HCT116 (cell line): ENCODE results near the gene SIVA1. TPM values are rescaled to one million over a fixed set of nuclear protein-coding genes. Genes with fewer than 3 reads are reported as not detected.

Experiments used
- ATAC-seq: fragments of 200-7000 bp; cut with Tn5 transposase; 2 replicates; pipeline ENCODE4 v1.9.1; 2020; ENCODE audit warnings: mild to moderate bottlenecking, moderate library complexity
- BruUV-seq: library from RNA; stranded (reverse); fragments of 400-500 nt; replicated peaks from 2 replicates; lab custom pipeline; 2021; lab: Mats Ljungman, UMichigan
- CTCF ChIA-PET: fragments of 300-600 bp; sonication (Branson Sonifier 250); formaldehyde crosslinking; loops from one replicate; lab custom pipeline; 2021; ENCODE audit warnings: antibody characterized with exemption; lab: Charles Lee
- POLR2A ChIA-PET: fragments of 300-600, 350-600 bp; sonication (Branson Sonifier 250); formaldehyde crosslinking; loops from one replicate; lab custom pipeline; 2021; ENCODE audit warnings: antibody characterized with exemption; lab: Charles Lee
- RAD21 ChIA-PET, 2 experiments: fragments of 300-600 bp; sonication (Branson Sonifier 250); formaldehyde crosslinking; loops; one replicate each; lab custom pipeline; 2023; ENCODE audit warnings: low total read pairs in 2 of 2; ENCODE audit not compliant: uncharacterized antibody in 2 of 2, unreplicated experiment in 2 of 2, low non-redundant PET in 1 of 2; lab: Charles Lee
- DNase-seq: peaks from one replicate; pipeline ENCODE4 v3.0.0-alpha.2; 2010; ENCODE audit warnings: low read depth, low spot score
- H2AFZ ChIP-seq: fragments of 200-600 bp; shearing (Covaris generic), sonication (generic); 2 replicates; pipeline ENCODE4 v1.6.1; 2017; ENCODE audit warnings: low read depth, mixed run types, mixed read lengths, antibody characterized with exemption, low read length; ENCODE audit not compliant: poor library complexity, severe bottlenecking
- H3K27ac ChIP-seq: 2 replicates; pipeline ENCODE4 v1.5.1; 2012; ENCODE audit warnings: low read depth, low read length
- H3K27me3 ChIP-seq: fragments of 200-600 bp; sonication (generic); 2 replicates; pipeline ENCODE4 v1.6.1; 2016; ENCODE audit warnings: mixed run types, low read length, mixed read lengths; ENCODE audit not compliant: insufficient read depth
- H3K36me3 ChIP-seq, 2 experiments: fragments of 200-500 bp in 1 of 2; fragments of 200-600 bp in 1 of 2; sonication (Bioruptor generic) in 1 of 2; sonication (generic) in 1 of 2; 2 replicates each; pipeline versions ENCODE4 v1.5.1 to v1.6.1; 2014 to 2016; ENCODE audit warnings: low read length in 2 of 2, inconsistent platforms in 1 of 2, mixed read lengths in 1 of 2, mixed run types in 1 of 2; ENCODE audit not compliant: insufficient read depth in 2 of 2, control insufficient read depth in 1 of 2
- H3K4me1 ChIP-seq, 2 experiments: fragments of 200-600 bp in 1 of 2; sonication (generic) in 1 of 2; 2 replicates each; pipeline versions ENCODE4 v1.5.1 to v1.6.1; 2012 to 2017; ENCODE audit warnings: low read length in 2 of 2, inconsistent platforms in 1 of 2, mild to moderate bottlenecking in 1 of 2, mixed read lengths in 1 of 2, mixed run types in 1 of 2, moderate library complexity in 1 of 2; ENCODE audit not compliant: insufficient read depth in 2 of 2, control insufficient read depth in 1 of 2
- H3K4me2 ChIP-seq: fragments of 200-600 bp; sonication (generic); 2 replicates; pipeline ENCODE4 v1.6.1; 2017; ENCODE audit warnings: mixed run types, low read length, mixed read lengths
- H3K4me3 ChIP-seq, 2 experiments: fragments of 200-600 bp in 1 of 2; sonication (generic) in 1 of 2; replicated peaks in 1 of 2; 2 replicates each; pipeline ENCODE4 v1.5.1; 2011 to 2016; ENCODE audit warnings: low read length in 2 of 2, control low read depth in 1 of 2, low read depth in 1 of 2, mild to moderate bottlenecking in 1 of 2, mixed read lengths in 1 of 2, mixed run types in 1 of 2
- H3K79me2 ChIP-seq: fragments of 200-600 bp; sonication (generic); 2 replicates; pipeline ENCODE4 v1.6.1; 2017; ENCODE audit warnings: mild to moderate bottlenecking, mixed run types, low read length, moderate library complexity, mixed read lengths; ENCODE audit not compliant: insufficient read depth
- H3K9ac ChIP-seq: fragments of 200-600 bp; sonication (generic); 2 replicates; pipeline ENCODE4 v1.6.1; 2016; ENCODE audit warnings: low read length, mixed read lengths
- H3K9me2 ChIP-seq: fragments of 200-600 bp; sonication (generic), shearing (Covaris generic); 2 replicates; pipeline ENCODE4 v1.6.1; 2017; ENCODE audit warnings: mixed run types, mild to moderate bottlenecking, moderate library complexity; ENCODE audit not compliant: insufficient read depth
- H3K9me3 ChIP-seq, 2 experiments: fragments of 200-500 bp in 1 of 2; fragments of 200-600 bp in 1 of 2; sonication (Bioruptor generic) in 1 of 2; sonication (generic) in 1 of 2; 2 replicates each; pipeline ENCODE4 v1.6.1; 2014 to 2017; ENCODE audit warnings: low read length in 2 of 2, mixed read lengths in 2 of 2, inconsistent platforms in 1 of 2, low read depth in 1 of 2, mild to moderate bottlenecking in 1 of 2, mixed run types in 1 of 2, moderate library complexity in 1 of 2; ENCODE audit not compliant: control insufficient read depth in 1 of 2, insufficient read depth in 1 of 2
- H4K20me1 ChIP-seq: fragments of 200-600 bp; sonication (generic), shearing (Covaris generic); 2 replicates; pipeline ENCODE4 v1.6.1; 2017; ENCODE audit warnings: mixed run types, mild to moderate bottlenecking, moderate library complexity; ENCODE audit not compliant: insufficient read depth
- CBX3 ChIP-seq: IDR thresholded peaks from 2 replicates; pipeline ENCODE4 v1.6.1; 2012; ENCODE audit warnings: low read depth
- ELF1 ChIP-seq: IDR thresholded peaks from 2 replicates; pipeline ENCODE4 v1.6.1; 2012; ENCODE audit warnings: low read depth, borderline replicate concordance
- FOSL1 ChIP-seq: IDR thresholded peaks from 2 replicates; pipeline ENCODE4 v1.6.1; 2012; ENCODE audit warnings: low read depth
- YY1 ChIP-seq: IDR thresholded peaks from 2 replicates; pipeline ENCODE4 v1.6.1; 2011; ENCODE audit warnings: low read length, low read depth, moderate library complexity, mild to moderate bottlenecking; ENCODE audit not compliant: insufficient replicate concordance; ENCODE audit errors: extremely low read depth
- intact Hi-C: fragments of 100-400 bp; cut with micrococcal nuclease; formaldehyde crosslinking; loops from 2 replicates; pipeline ENCODE4 v1.10.0; 2022
- total RNA-seq: library from RNA; stranded (reverse); gene quantifications from one replicate; pipeline ENCODE4 v1.2.1, GENCODE V29; 2021; ENCODE audit not compliant: unreplicated experiment

Gene SIVA1
- total RNA-seq, 1 experiment from 2014 or later: 141 TPM

- POLR2A ChIA-PET: no interaction called here
- CTCF ChIA-PET: no interaction called here
- Histone ChIP-seq H3K4me1 (no peaks in the 10 kb centered on the region), H3K9ac (no peak overlapping the region), H3K4me2 (no peak overlapping the region), H3K36me3 (no peaks in the 10 kb centered on the region), H3K27ac (no peak overlapping the region), H3K4me3 (no peak overlapping the region), H3K27me3 (no peaks in the 10 kb centered on the region), H2AFZ (no peak overlapping the region), H3K9me2 (no peaks in the 10 kb centered on the region), H3K9me3 (no peaks in the 10 kb centered on the region), H3K79me2 (no peaks in the 10 kb centered on the region), H4K20me1 (no peaks in the 10 kb centered on the region)
- no peak for TF ChIP-seq ELF1
- TF ChIP-seq YY1: no peak
- no peak for TF ChIP-seq CBX3
- TF ChIP-seq FOSL1: no peak
- RAD21 ChIA-PET: no interaction called here
- DNase-seq: no peak
- intact Hi-C loops: no loop called here
- ATAC-seq: no peak
- no TSS peak for BruUV-seq
These were observed 11.7 kb upstream of the SIVA1 start for GRCh38 chr14:104741108-104741802.

GRCh38 chr14:104741803-104742251 is 11.1 kb upstream of the SIVA1 start:
- Histone ChIP-seq H3K9me3 (no peaks in the 10 kb centered on the region), H3K9ac (no peak overlapping the region), H3K4me1 (no peaks in the 10 kb centered on the region), H3K79me2 (no peaks in the 10 kb centered on the region), H3K9me2 (no peaks in the 10 kb centered on the region), H3K27me3 (no peaks in the 10 kb centered on the region), H3K36me3 (no peaks in the 10 kb centered on the region), H2AFZ (no peak overlapping the region), H4K20me1 (no peaks in the 10 kb centered on the region), H3K4me3 (no peak overlapping the region), H3K4me2 (no peak overlapping the region), H3K27ac (no peak overlapping the region)
- intact Hi-C loops: no loop called here
- RAD21 ChIA-PET: no interaction called here
- POLR2A ChIA-PET: no interaction called here
- CTCF ChIA-PET: no interaction called here
- no peak for TF ChIP-seq ELF1
- no TSS peak for BruUV-seq
- ATAC-seq: no peak
- DNase-seq: no peak
